H9 (cell line): ENCODE data around the gene RALGPS2. TPM values are rescaled to one million over a fixed set of nuclear protein-coding genes. Genes with fewer than 3 reads are reported as not detected.

Experiments
- DNase-seq: peaks from one replicate; pipeline ENCODE4 v3.0.0-alpha.2; 2017
- H2AFZ ChIP-seq: one replicate; pipeline ENCODE4 v1.6.1; 2013; ENCODE audit warnings: mild to moderate bottlenecking, low read length, control low read depth, moderate library complexity
- H2AK5ac ChIP-seq: 2 replicates; pipeline ENCODE4 v1.6.1; 2013; ENCODE audit warnings: low read length, control low read depth, mixed read lengths; ENCODE audit not compliant: insufficient read length
- H2BK120ac ChIP-seq: one replicate; pipeline ENCODE4 v1.6.1; 2013; ENCODE audit warnings: low read depth, mild to moderate bottlenecking, low read length, control low read depth, inconsistent platforms; ENCODE audit not compliant: poor library complexity, severe bottlenecking
- H2BK12ac ChIP-seq: 2 replicates; pipeline ENCODE4 v1.6.1; 2013; ENCODE audit warnings: low read length, control low read depth, mixed read lengths, low read depth; ENCODE audit not compliant: insufficient read length
- H2BK15ac ChIP-seq: 2 replicates; pipeline ENCODE4 v1.6.1; 2013; ENCODE audit warnings: low read depth, low read length, control low read depth
- H2BK20ac ChIP-seq: one replicate; pipeline ENCODE4 v1.6.1; 2013; ENCODE audit warnings: low read depth, mild to moderate bottlenecking, low read length, control low read depth, inconsistent platforms; ENCODE audit not compliant: poor library complexity, severe bottlenecking
- H2BK5ac ChIP-seq: 2 replicates; pipeline ENCODE4 v1.6.1; 2013; ENCODE audit warnings: low read length, control low read depth, mixed read lengths; ENCODE audit not compliant: insufficient read length
- H3K14ac ChIP-seq: 2 replicates; pipeline ENCODE4 v1.6.1; 2013; ENCODE audit warnings: low read length, control low read depth; ENCODE audit not compliant: insufficient read depth
- H3K18ac ChIP-seq: 2 replicates; pipeline ENCODE4 v1.6.1; 2013; ENCODE audit warnings: low read depth, mild to moderate bottlenecking, mixed read lengths, low read length, control low read depth; ENCODE audit not compliant: insufficient read length
- H3K23ac ChIP-seq: 2 replicates; pipeline ENCODE4 v1.6.1; 2013; ENCODE audit warnings: low read length, control low read depth, mixed read lengths, low read depth; ENCODE audit not compliant: insufficient read length
- H3K23me2 ChIP-seq: 2 replicates; pipeline ENCODE4 v1.6.1; 2013; ENCODE audit warnings: low read depth, mild to moderate bottlenecking, mixed read lengths, low read length, control low read depth; ENCODE audit not compliant: insufficient read length, poor library complexity, severe bottlenecking
- H3K27ac ChIP-seq: 2 replicates; pipeline ENCODE4 v1.5.1; 2013; ENCODE audit warnings: low read length, control low read depth, mixed read lengths, low read depth; ENCODE audit not compliant: insufficient read length
- H3K27me3 ChIP-seq: 2 replicates; pipeline ENCODE4 v1.6.1; 2013; ENCODE audit warnings: low read length, control low read depth, inconsistent platforms; ENCODE audit not compliant: insufficient read depth
- H3K4ac ChIP-seq: 2 replicates; pipeline ENCODE4 v1.6.1; 2013; ENCODE audit warnings: low read depth, mild to moderate bottlenecking, control low read depth, inconsistent platforms, low read length, moderate library complexity
- H3K4me1 ChIP-seq: 2 replicates; pipeline ENCODE4 v1.6.1; 2013; ENCODE audit warnings: low read length, control low read depth, inconsistent platforms; ENCODE audit not compliant: insufficient read depth
- H3K4me2 ChIP-seq: 2 replicates; pipeline ENCODE4 v1.6.1; 2013; ENCODE audit warnings: low read length, control low read depth, mixed read lengths; ENCODE audit not compliant: insufficient read length, insufficient read depth
- H3K56ac ChIP-seq: 2 replicates; pipeline ENCODE4 v1.6.1; 2013; ENCODE audit warnings: low read depth, mild to moderate bottlenecking, mixed read lengths, low read length, control low read depth; ENCODE audit not compliant: insufficient read length
- H3K79me1 ChIP-seq: 2 replicates; pipeline ENCODE4 v1.6.1; 2013; ENCODE audit warnings: low read depth, mild to moderate bottlenecking, moderate library complexity, low read length, control low read depth, inconsistent platforms; ENCODE audit not compliant: insufficient read depth, poor library complexity, severe bottlenecking
- H3K79me2 ChIP-seq: 2 replicates; pipeline ENCODE4 v1.6.1; 2013; ENCODE audit warnings: low read length, control low read depth, inconsistent platforms; ENCODE audit not compliant: insufficient read depth
- H3K9ac ChIP-seq: 2 replicates; pipeline ENCODE4 v1.6.1; 2013; ENCODE audit warnings: low read length, control low read depth, mixed read lengths; ENCODE audit not compliant: insufficient read length; ENCODE audit errors: extremely low read depth
- H3K9me3 ChIP-seq: one replicate; pipeline ENCODE4 v1.6.1; 2013; ENCODE audit warnings: low read depth, low read length, inconsistent platforms; ENCODE audit not compliant: control insufficient read depth
- H3T11ph ChIP-seq: one replicate; pipeline ENCODE4 v1.6.1; 2013; ENCODE audit warnings: mild to moderate bottlenecking, low read length, control low read depth, inconsistent platforms
- H4K20me1 ChIP-seq: one replicate; pipeline ENCODE4 v1.6.1; 2013; ENCODE audit not compliant: control insufficient read depth, insufficient read length, insufficient read depth
- H4K5ac ChIP-seq: 2 replicates; pipeline ENCODE4 v1.6.1; 2013; ENCODE audit warnings: low read depth, mild to moderate bottlenecking, mixed read lengths, low read length, control low read depth; ENCODE audit not compliant: insufficient read length
- H4K8ac ChIP-seq: replicated peaks from 2 replicates; pipeline ENCODE4 v1.6.1; 2013; ENCODE audit warnings: low read length, control low read depth, mixed read lengths, low read depth; ENCODE audit not compliant: insufficient read length
- H4K91ac ChIP-seq: 2 replicates; pipeline ENCODE4 v1.6.1; 2013; ENCODE audit warnings: low read depth, mild to moderate bottlenecking, moderate library complexity, mixed read lengths, low read length, control low read depth; ENCODE audit not compliant: insufficient read length
- H3K27ac Mint-ChIP-seq, 3 experiments: 2 replicates in 2 of 3; 3 replicates in 1 of 3; pipeline ENCODE4 v1.8.0; 2020 to 2021; ENCODE audit warnings: mixed read lengths in 3 of 3, mild to moderate bottlenecking in 1 of 3, moderate library complexity in 1 of 3
- H3K27me3 Mint-ChIP-seq: 2 replicates; pipeline ENCODE4 v1.8.0; 2021; ENCODE audit warnings: low read depth, mild to moderate bottlenecking, moderate library complexity, mixed read lengths
- H3K36me3 Mint-ChIP-seq, 3 experiments: 2 replicates in 2 of 3; 3 replicates in 1 of 3; pipeline ENCODE4 v1.8.0; 2020 to 2021; ENCODE audit warnings: low read depth in 3 of 3, mixed read lengths in 3 of 3; ENCODE audit not compliant: insufficient read depth in 1 of 3
- H3K4me1 Mint-ChIP-seq, 2 experiments: 2 replicates each; pipeline ENCODE4 v1.8.0; 2020; ENCODE audit warnings: mixed read lengths in 2 of 2
- H3K4me3 Mint-ChIP-seq, 2 experiments: 2 replicates in 1 of 2; 3 replicates in 1 of 2; pipeline ENCODE4 v1.8.0; 2020 to 2021; ENCODE audit warnings: mild to moderate bottlenecking in 2 of 2, mixed read lengths in 2 of 2, moderate library complexity in 1 of 2
- H3K9me3 Mint-ChIP-seq, 2 experiments: 2 replicates in 1 of 2; 3 replicates in 1 of 2; pipeline ENCODE4 v1.8.0; 2020; ENCODE audit warnings: mild to moderate bottlenecking in 2 of 2, mixed read lengths in 2 of 2, moderate library complexity in 1 of 2
- WGBS: extraction: QIAGEN DNeasy Blood & Tissue Kit; methylation state at CpG from one replicate; pipeline ENCODE4 v1.1.7; 2013; ENCODE audit warnings: missing lambda C conversion rate, low lambda C conversion rate, mixed read lengths; ENCODE audit not compliant: insufficient read length; ENCODE audit errors: extremely low coverage; 5-methylcytosine and 5-hydroxymethylcytosine counted together
- total RNA-seq: library from RNA; stranded (reverse); gene quantifications from 2 replicates; pipeline ENCODE4 v1.2.1, GENCODE V29; 2021
- TF ChIP-seq, protein P1 (sequence below): fragments of 200-600 bp; sonication (generic); conservative IDR thresholded peaks from 3 replicates; pipeline ENCODE4 v1.8.0; 2021; ENCODE audit warnings: antibody characterized with exemption, mild to moderate bottlenecking

RALGPS2 gene
- total RNA-seq, 1 experiment from 2014 or later: 32.6 TPM

DNA sequence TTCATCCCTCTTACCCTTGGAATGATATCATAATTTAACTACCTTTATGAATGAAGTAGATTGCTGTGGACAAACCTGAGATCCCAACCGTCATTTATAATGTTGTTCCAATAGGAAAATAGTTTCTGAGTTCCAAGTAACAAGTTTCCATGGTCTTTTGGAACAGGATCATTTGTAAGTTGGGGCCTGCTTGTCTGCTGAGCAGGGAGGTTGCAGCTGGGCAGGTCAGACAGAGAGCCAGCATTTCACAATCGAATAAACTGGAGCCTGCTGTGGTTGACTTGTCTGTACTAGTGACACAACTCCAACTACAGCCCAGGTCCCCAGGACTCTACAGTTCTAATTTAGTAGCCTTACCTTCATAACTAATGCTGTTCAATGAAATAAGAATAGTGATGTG lies 18.6 kb upstream of the RALGPS2 start:
- no peak for DNase-seq
- Histone ChIP-seq H3K79me2 (no peaks in the 10 kb centered on the region), H4K91ac (no peak overlapping the region), H2BK12ac (no peak overlapping the region), H2BK15ac (no peak overlapping the region), H4K8ac (no peak overlapping the region), H2BK5ac (no peak overlapping the region), H2AFZ (no peak overlapping the region), H2BK120ac (no peak overlapping the region), H3K4me1 (no peaks in the 10 kb centered on the region; the same call in 1 of the 2 replicates), H3K56ac (no peak overlapping the region), H4K20me1 (no peaks in the 10 kb centered on the region), H3K23ac (no peak overlapping the region), H3K9me3 (no peaks in the 10 kb centered on the region), H3K27ac (no peak overlapping the region), H3K9ac (no peak overlapping the region), H3K14ac (no peak overlapping the region), H3K18ac (no peak overlapping the region), H3K27me3 (no peaks in the 10 kb centered on the region), H3K4ac (no peak overlapping the region), H3K79me1 (no peaks in the 10 kb centered on the region), H3K23me2 (no peaks in the 10 kb centered on the region), H2AK5ac (no peak overlapping the region), H2BK20ac (no peak overlapping the region), H3K4me2 (no peak overlapping the region), H4K5ac (no peak overlapping the region), H3T11ph (no peak overlapping the region)
- no peak overlapping the region for H3K27ac Mint-ChIP-seq
- no peaks in the 10 kb centered on the region; the same call in 1 of the 2 replicates for H3K27me3 Mint-ChIP-seq
- peaks cover 4 to 5% of the 10 kb centered on the region in 2 experiments for H3K4me1 Mint-ChIP-seq
- TF ChIP-seq, protein P1, sequence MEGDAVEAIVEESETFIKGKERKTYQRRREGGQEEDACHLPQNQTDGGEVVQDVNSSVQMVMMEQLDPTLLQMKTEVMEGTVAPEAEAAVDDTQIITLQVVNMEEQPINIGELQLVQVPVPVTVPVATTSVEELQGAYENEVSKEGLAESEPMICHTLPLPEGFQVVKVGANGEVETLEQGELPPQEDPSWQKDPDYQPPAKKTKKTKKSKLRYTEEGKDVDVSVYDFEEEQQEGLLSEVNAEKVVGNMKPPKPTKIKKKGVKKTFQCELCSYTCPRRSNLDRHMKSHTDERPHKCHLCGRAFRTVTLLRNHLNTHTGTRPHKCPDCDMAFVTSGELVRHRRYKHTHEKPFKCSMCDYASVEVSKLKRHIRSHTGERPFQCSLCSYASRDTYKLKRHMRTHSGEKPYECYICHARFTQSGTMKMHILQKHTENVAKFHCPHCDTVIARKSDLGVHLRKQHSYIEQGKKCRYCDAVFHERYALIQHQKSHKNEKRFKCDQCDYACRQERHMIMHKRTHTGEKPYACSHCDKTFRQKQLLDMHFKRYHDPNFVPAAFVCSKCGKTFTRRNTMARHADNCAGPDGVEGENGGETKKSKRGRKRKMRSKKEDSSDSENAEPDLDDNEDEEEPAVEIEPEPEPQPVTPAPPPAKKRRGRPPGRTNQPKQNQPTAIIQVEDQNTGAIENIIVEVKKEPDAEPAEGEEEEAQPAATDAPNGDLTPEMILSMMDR: no peak
- H3K36me3 Mint-ChIP-seq: no peaks in the 10 kb centered on the region
- no peaks in the 10 kb centered on the region for H3K9me3 Mint-ChIP-seq
- no peak overlapping the region for H3K4me3 Mint-ChIP-seq
- no CpG with 5 or more reads among the region's 2 CpGs for WGBS
